Astrocyte of the cerebellum (primary cell): ENCODE measurements around the gene MKNK1.

Experiments used
- DNase-seq: peaks from one replicate; pipeline ENCODE4 v3.0.0-alpha.2; 2011; ENCODE audit warnings: low read depth
- H3K4me3 ChIP-seq: 2 replicates; pipeline ENCODE4 v1.5.1; 2011; ENCODE audit warnings: mild to moderate bottlenecking, low read depth, low read length, moderate library complexity
- CTCF ChIP-seq: IDR thresholded peaks from 2 replicates; pipeline ENCODE4 v1.5.1; 2012; ENCODE audit warnings: low read length, low read depth, moderate library complexity, mild to moderate bottlenecking; ENCODE audit errors: missing control alignments
- in situ Hi-C: cut with HindIII; loops from 2 replicates; pipeline ENCODE4 v1.10.0; 2017; ENCODE audit warnings: low sequenced_read_pairs

Gene MKNK1

DNA sequence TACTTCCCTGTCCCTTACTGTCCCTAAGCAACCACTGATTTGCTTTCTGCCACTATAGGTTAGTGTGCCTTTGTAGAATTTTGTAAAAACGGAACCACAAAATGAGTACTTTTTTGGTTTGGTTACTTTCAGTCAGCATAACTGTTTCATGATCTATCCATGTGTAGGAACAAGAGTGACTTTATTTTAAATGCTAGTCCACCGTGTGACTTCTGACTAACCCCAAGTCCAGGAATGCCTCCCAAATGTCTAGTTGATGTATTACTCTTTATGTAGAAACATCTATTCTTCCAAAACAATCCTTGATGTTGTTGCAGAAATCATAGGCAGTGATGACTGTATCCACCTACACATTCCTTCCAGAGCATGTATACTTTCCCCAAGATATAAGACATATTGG lies 42.8 kb upstream of the MKNK1 start:
- no peak for TF ChIP-seq CTCF
- no peak overlapping the region for H3K4me3 ChIP-seq
- in situ Hi-C loops: no loop called here
- DNase-seq: no peak

- no peak for DNase-seq
- H3K4me3 ChIP-seq: no peak overlapping the region
- no peak for TF ChIP-seq CTCF
- in situ Hi-C loops: no loop called here
Measured at GRCh38 chr1:46646331-46646730, 42.3 kb upstream of the MKNK1 start.

- TF ChIP-seq CTCF: no peak
- in situ Hi-C loops: no loop called here
- H3K4me3 ChIP-seq: no peak overlapping the region
- DNase-seq: no peak
Measured at GRCh38 chr1:46645815-46646214, 41.7 kb upstream of the MKNK1 start.

- no peak overlapping the region for H3K4me3 ChIP-seq
- in situ Hi-C loops: no loop called here
- DNase-seq: peak; percentile 76
- no peak for TF ChIP-seq CTCF
Measured at GRCh38 chr1:46643368-46643775, 39.3 kb upstream of the MKNK1 start.

- no peak for DNase-seq
- in situ Hi-C loops: no loop called here
- no peak for TF ChIP-seq CTCF
- H3K4me3 ChIP-seq: no peak overlapping the region
Measured at GRCh38 chr1:46642115-46642680, 38.1 kb upstream of the MKNK1 start.

DNA sequence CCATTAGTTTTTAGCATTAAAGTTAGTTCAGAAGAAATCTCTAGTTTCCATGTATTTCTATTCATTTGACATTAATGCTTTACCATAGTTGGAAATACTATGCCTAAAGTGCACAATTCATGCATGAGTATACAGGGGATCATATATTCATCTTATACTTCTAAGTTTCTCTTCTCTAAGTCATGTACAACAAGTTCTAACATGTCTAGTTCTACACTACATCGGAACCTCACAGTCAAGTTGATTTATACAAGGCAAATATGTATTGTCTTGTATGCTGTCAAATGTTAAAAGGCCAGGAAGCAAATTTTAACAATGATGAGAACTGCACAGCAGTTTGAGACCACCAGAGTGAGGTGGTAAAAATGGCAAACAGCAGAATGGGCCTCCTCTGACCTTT lies 35.5 kb upstream of the MKNK1 start:
- no peak for TF ChIP-seq CTCF
- in situ Hi-C loops: no loop called here
- DNase-seq: no peak
- H3K4me3 ChIP-seq: no peak overlapping the region

DNA sequence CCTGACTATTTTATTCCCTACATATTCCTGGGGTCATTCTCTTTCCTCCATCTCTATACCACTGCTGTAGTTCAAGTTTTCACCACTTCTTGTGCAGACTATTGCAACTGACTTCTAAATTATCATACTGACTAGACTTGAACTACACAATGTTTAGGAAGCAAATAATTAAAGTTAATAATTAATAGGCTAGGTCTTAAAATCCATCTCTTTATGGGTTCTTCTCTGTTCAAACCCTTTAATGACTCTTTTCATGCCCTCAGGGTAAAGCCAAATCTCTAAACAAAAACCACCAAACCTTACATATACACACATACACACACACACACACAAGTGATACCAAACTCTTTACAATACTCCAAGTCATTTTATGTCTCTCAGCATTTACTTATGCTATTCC lies 34.9 kb upstream of the MKNK1 start:
- in situ Hi-C loops: no loop called here
- DNase-seq: no peak
- no peak overlapping the region for H3K4me3 ChIP-seq
- no peak for TF ChIP-seq CTCF
